NCI-H1694 (cell line): ENCODE data around the gene AHNAK2.
"Not testable (repeated sequence)": the region's sequence is repeated elsewhere in the genome, so short reads cannot be mapped to it uniquely, and the experiment has no call there.

Experiments
- DNase-seq: peaks from one replicate; lab custom pipeline; 2025; lab: John Stamatoyannopoulos, UW

AHNAK2 gene

GRCh38 chr14:104977681-104978653 is at the start of gene AHNAK2:
TSS of gene AHNAK2 (minus strand) at chr14:104978374. CDS start at chr14:104978237, 137 bp downstream.
- peak; percentile 63 for DNase-seq

GRCh38 chr14:105027718-105028117 is 49.5 kb upstream of the AHNAK2 start:
- DNase-seq: not testable (repeated sequence)

- DNase-seq: no peak
Observed at GRCh38 chr14:105026802-105027563, 48.8 kb upstream of the AHNAK2 start.

- no peak for DNase-seq
Observed at GRCh38 chr14:105026033-105026785, 48.0 kb upstream of the AHNAK2 start.

GRCh38 chr14:105025429-105025828 is 47.3 kb upstream of the AHNAK2 start:
- no peak for DNase-seq

GRCh38 chr14:105023791-105024480 is 45.8 kb upstream of the AHNAK2 start:
- DNase-seq: no peak

GRCh38 chr14:105023144-105023543 is 45.0 kb upstream of the AHNAK2 start:
- no peak for DNase-seq

- DNase-seq: no peak
Observed at GRCh38 chr14:105022276-105022670, 44.1 kb upstream of the AHNAK2 start.

GRCh38 chr14:105021656-105022275 is 43.6 kb upstream of the AHNAK2 start:
- peak; percentile 77 for DNase-seq

- peak; percentile 100 for DNase-seq
Observed at GRCh38 chr14:105020815-105021655, 42.9 kb upstream of the AHNAK2 start, which contains the start of gene CDCA4. TSS of gene CDCA4 (minus strand) at chr14:105021083. CDS start at chr14:105011929, 9,154 bp downstream.

GRCh38 chr14:105019861-105020814 is 42.0 kb upstream of the AHNAK2 start:
- DNase-seq: no peak

GRCh38 chr14:105018414-105018813 is 40.2 kb upstream of the AHNAK2 start:
- no peak for DNase-seq

- DNase-seq: no peak
Observed at GRCh38 chr14:105015905-105016304, 37.7 kb upstream of the AHNAK2 start.

- no peak for DNase-seq
Observed at GRCh38 chr14:105015242-105015641, 37.1 kb upstream of the AHNAK2 start.

- no peak for DNase-seq
Observed at GRCh38 chr14:105014631-105015030, 36.5 kb upstream of the AHNAK2 start.

GRCh38 chr14:105014032-105014431 is 35.9 kb upstream of the AHNAK2 start:
- no peak for DNase-seq

GRCh38 chr14:105013150-105013785 is 35.1 kb upstream of the AHNAK2 start:
- peak; percentile 86 for DNase-seq
